Tibial artery (tissue), 4 donors: ENCODE measurements around the gene PCK2.

Experiments used
- DNase-seq, 2 donors: peaks; one replicate each; pipeline ENCODE4 v3.0.0-alpha.2; 2019
- H3K27ac ChIP-seq, 2 donors: fragments of 200-600 bp; sonication (generic) in 1 of 2; 1 replicate in 1 of 2; 2 replicates in 1 of 2; pipeline ENCODE4 v1.5.1; 2018 to 2019; ENCODE audit warnings: mild to moderate bottlenecking in 1 of 2
- H3K27me3 ChIP-seq, 2 donors: fragments of 200-600 bp; sonication (generic) in 1 of 2; one replicate each; pipeline versions ENCODE4 v1.5.1 to v1.6.0; 2016 to 2019
- H3K36me3 ChIP-seq, 3 donors: fragments of 200-600 bp; sonication (generic) in 2 of 3; one replicate each; pipeline ENCODE4 v1.5.1; 2016 to 2019; ENCODE audit warnings: mild to moderate bottlenecking in 2 of 3
- H3K4me1 ChIP-seq, 4 donors: fragments of 200-600 bp; sonication (generic) in 2 of 4; 1 replicate in 3 of 4; 2 replicates in 1 of 4; pipeline ENCODE4 v1.5.1; 2016 to 2019
- H3K4me3 ChIP-seq, 2 donors: fragments of 200-600 bp; sonication (generic) in 1 of 2; 1 replicate in 1 of 2; 2 replicates in 1 of 2; pipeline ENCODE4 v1.5.1; 2018 to 2019; ENCODE audit warnings: mild to moderate bottlenecking in 2 of 2
- H3K9me3 ChIP-seq, 3 donors: fragments of 200-600 bp; sonication (generic) in 1 of 3; one replicate each; pipeline ENCODE4 v1.5.1; 2016 to 2019
- CTCF ChIP-seq, 2 experiments: fragments of 200-600 bp in 1 of 2; fragments of 450-650 bp in 1 of 2; IDR thresholded peaks; one replicate each; pipeline ENCODE4 v1.5.1; 2017 to 2019; ENCODE audit warnings: antibody characterized with exemption in 2 of 2, mild to moderate bottlenecking in 1 of 2, moderate library complexity in 1 of 2
- intact Hi-C: fragments of 100-400 bp; cut with DNase I; formaldehyde crosslinking; loops from one replicate; pipeline ENCODE4 v1.15.0; 2023; ENCODE audit warnings: low total_unique reads

PCK2 gene

GRCh38 chr14:24063263-24063836 is 30.8 kb upstream of the PCK2 start:
- Histone ChIP-seq H3K27me3 (no peaks in the 10 kb centered on the region), H3K9me3 (no peaks in the 10 kb centered on the region), H3K27ac (no peak overlapping the region), H3K36me3 (no peaks in the 10 kb centered on the region), H3K4me1 (no peaks in the 10 kb centered on the region), H3K4me3 (no peak overlapping the region)
- intact Hi-C loops = no loop called here
- no peak for DNase-seq
- TF ChIP-seq CTCF (IDR thresholded peaks at IDR 0.05) = no peak

- TF ChIP-seq CTCF (IDR thresholded peaks at IDR 0.05) = no peak
- Histone ChIP-seq H3K9me3 (no peaks in the 10 kb centered on the region), H3K36me3 (no peaks in the 10 kb centered on the region), H3K4me3 (no peak overlapping the region), H3K27me3 (no peaks in the 10 kb centered on the region), H3K4me1 (no peaks in the 10 kb centered on the region), H3K27ac (no peak overlapping the region)
- intact Hi-C loops = no loop called here
- no peak for DNase-seq
These were observed 29.9 kb upstream of the PCK2 start for GRCh38 chr14:24064091-24064795.

GRCh38 chr14:24064856-24065255 is 29.3 kb upstream of the PCK2 start:
- intact Hi-C loops = no loop called here
- TF ChIP-seq CTCF (IDR thresholded peaks at IDR 0.05) = no peak
- no peaks in the 10 kb centered on the region for H3K36me3 ChIP-seq
- no peak for DNase-seq
- H3K27ac ChIP-seq = no peak overlapping the region
- H3K9me3 ChIP-seq = no peaks in the 10 kb centered on the region
- no peaks in the 10 kb centered on the region for H3K27me3 ChIP-seq
- no peak overlapping the region for H3K4me3 ChIP-seq
- no peaks in the 10 kb centered on the region for H3K4me1 ChIP-seq

- Histone ChIP-seq H3K27me3 (no peaks in the 10 kb centered on the region), H3K4me1 (no peaks in the 10 kb centered on the region), H3K36me3 (no peaks in the 10 kb centered on the region), H3K4me3 (no peak overlapping the region), H3K27ac (no peak overlapping the region), H3K9me3 (no peaks in the 10 kb centered on the region)
- DNase-seq = no peak
- TF ChIP-seq CTCF (IDR thresholded peaks at IDR 0.05) = no peak
- intact Hi-C loops = no loop called here
These were observed 28.7 kb upstream of the PCK2 start for GRCh38 chr14:24065408-24065807.

GRCh38 chr14:24066496-24067132 is 27.5 kb upstream of the PCK2 start:
- intact Hi-C loops = no loop called here
- no peak overlapping the region for H3K27ac ChIP-seq

More at GRCh38 chr14:24066496-24067132, 27.5 kb upstream of the PCK2 start:
- TF ChIP-seq CTCF (IDR thresholded peaks at IDR 0.05) = no peak
- H3K36me3 ChIP-seq = no peaks in the 10 kb centered on the region
- no peak overlapping the region for H3K4me3 ChIP-seq
- H3K9me3 ChIP-seq = no peaks in the 10 kb centered on the region
- no peak for DNase-seq
- H3K4me1 ChIP-seq = peaks cover 0 to 7% (median 5%) of the 10 kb centered on the region in 4 donors
- no peaks in the 10 kb centered on the region for H3K27me3 ChIP-seq
